Sigmoid colon (tissue), 7 donors: Measurements from ENCODE around the gene PEAK1. TPM values are rescaled to one million over a fixed set of nuclear protein-coding genes. Genes with fewer than 3 reads are reported as not detected.

Experiments used
- DNase-seq: peaks from one replicate; pipeline ENCODE4 v3.0.0-alpha.2; 2019
- H3K27ac ChIP-seq, 4 donors: fragments of 200-600 bp; sonication (generic); one replicate each; pipeline ENCODE4 v1.5.1; 2016 to 2019; ENCODE audit warnings: mild to moderate bottlenecking in 1 of 4
- H3K27me3 ChIP-seq, 3 donors: fragments of 200-600 bp; sonication (generic); one replicate each; pipeline ENCODE4 v1.5.1; 2019; ENCODE audit warnings: mild to moderate bottlenecking in 1 of 3
- H3K36me3 ChIP-seq, 4 donors: fragments of 200-600 bp; sonication (generic); one replicate each; pipeline ENCODE4 v1.5.1; 2016 to 2019
- H3K4me1 ChIP-seq, 4 donors: fragments of 200-600 bp; sonication (generic); one replicate each; pipeline ENCODE4 v1.5.1; 2017 to 2019
- H3K4me3 ChIP-seq, 4 donors: fragments of 200-600 bp; sonication (generic); one replicate each; pipeline ENCODE4 v1.5.1; 2017 to 2019; ENCODE audit warnings: mild to moderate bottlenecking in 2 of 4, moderate library complexity in 1 of 4
- H3K9me3 ChIP-seq, 4 donors: fragments of 200-600 bp in 3 of 4; sonication (generic) in 3 of 4; one replicate each; pipeline versions ENCODE4 v1.5.1 to v1.6.1; 2013 to 2019
- CTCF ChIP-seq, 4 experiments: fragments of 450-650 bp in 3 of 4; fragments of 200-600 bp in 1 of 4; IDR thresholded peaks; one replicate each; pipeline ENCODE4 v1.5.1; 2016 to 2019; ENCODE audit warnings: antibody characterized with exemption in 4 of 4, mild to moderate bottlenecking in 3 of 4, moderate library complexity in 2 of 4
- EP300 ChIP-seq, 4 donors: sonication (generic); formaldehyde crosslinking; IDR thresholded peaks; one replicate each; pipeline ENCODE4 v1.6.1; 2017; ENCODE audit warnings: antibody characterized with exemption in 4 of 4
- POLR2A ChIP-seq, 2 donors: fragments of 450-650 bp; IDR thresholded peaks; one replicate each; pipeline ENCODE4 v1.6.1; 2016; ENCODE audit warnings: antibody characterized with exemption in 2 of 2, mild to moderate bottlenecking in 2 of 2, moderate library complexity in 2 of 2
- POLR2AphosphoS5 ChIP-seq, 4 donors: sonication (generic); formaldehyde crosslinking; IDR thresholded peaks; one replicate each; pipeline ENCODE4 v1.6.1; 2017; ENCODE audit warnings: antibody characterized with exemption in 4 of 4
- WGBS, 2 donors: extraction: QIAGEN DNeasy Blood & Tissue Kit; methylation state at CpG; one replicate each; pipeline ENCODE4 v1.1.7; 2013; 5-methylcytosine and 5-hydroxymethylcytosine counted together
- intact Hi-C: fragments of 100-400 bp; cut with DNase I; formaldehyde crosslinking; loops from one replicate; pipeline ENCODE4 v1.15.1; 2023
- polyA plus RNA-seq, 3 donors: library from polyadenylated mRNA; stranded (reverse); fragments of 200-250 nt; gene quantifications; one replicate each; pipeline ENCODE4 v1.2.3, GENCODE V29; 2013
- total RNA-seq, 4 donors: library from RNA; depleted of rRNA; stranded (reverse); fragments of >200 nt; gene quantifications; one replicate each; pipeline ENCODE4 v1.1.0, GENCODE V29; 2016
- donor health status: healthy with polysubstance abuse.
- donor health status: Bipolar disorder and iron deficiency.
- donor health status: healthy.

Gene PEAK1
- total and polyA plus RNA-seq, 7 donors = 3.5 to 59.8 (median 29.3) TPM

DNA sequence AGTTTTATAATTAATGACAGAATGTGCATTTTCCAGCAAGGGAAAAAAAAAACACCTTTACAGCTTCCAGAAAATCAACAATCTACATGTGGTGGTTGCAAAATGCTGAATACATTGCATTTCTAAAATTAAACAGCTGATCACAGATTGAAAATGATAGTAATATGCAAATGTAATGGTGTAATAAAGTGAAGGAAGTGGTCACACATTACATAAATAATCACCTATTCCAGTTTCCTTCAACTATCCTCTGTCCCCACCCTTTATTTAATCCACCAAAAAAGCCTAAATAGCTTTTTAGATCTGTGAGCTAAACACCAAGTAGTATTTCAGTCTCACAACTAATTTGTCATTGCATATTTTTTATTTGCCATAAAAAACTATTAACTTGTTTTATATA, 110.5 kb downstream of the PEAK1 start:
- Histone ChIP-seq H3K27me3 (no peaks in the 10 kb centered on the region), H3K36me3 (no peaks in the 10 kb centered on the region), H3K9me3 (no peaks in the 10 kb centered on the region), H3K4me3 (no peak overlapping the region), H3K4me1 (peaks cover 0 to 25% (median 7%) of the 10 kb centered on the region in 4 donors), H3K27ac (no peak overlapping the region)
- no peak for DNase-seq
- TF ChIP-seq CTCF (IDR thresholded peaks at IDR 0.05) = no peak
- TF ChIP-seq POLR2AphosphoS5 (IDR thresholded peaks at IDR 0.05) = no peak
- no peak for TF ChIP-seq POLR2A (IDR thresholded peaks at IDR 0.05)
- no peak for TF ChIP-seq EP300 (IDR thresholded peaks at IDR 0.05)
- intact Hi-C loops = no loop called here

- 82 to 87% methylated on average over 2 of the region's 2 CpGs for WGBS, 2 donors
- H3K27ac ChIP-seq = no peak overlapping the region
- TF ChIP-seq CTCF (IDR thresholded peaks at IDR 0.05) (no peak), POLR2A (IDR thresholded peaks at IDR 0.05) (no peak), POLR2AphosphoS5 (IDR thresholded peaks at IDR 0.05) (no peak), EP300 (IDR thresholded peaks at IDR 0.05) (no peak)
- no peak for DNase-seq
- intact Hi-C loops = no loop called here
- no peaks in the 10 kb centered on the region for H3K27me3 ChIP-seq
- H3K4me3 ChIP-seq = no peak overlapping the region
- H3K4me1 ChIP-seq = peaks cover 0 to 25% (median 7%) of the 10 kb centered on the region in 4 donors
- no peaks in the 10 kb centered on the region for H3K9me3 ChIP-seq
- H3K36me3 ChIP-seq = no peaks in the 10 kb centered on the region
These were observed 114.0 kb downstream of the PEAK1 start for GRCh38 chr15:77305953-77306352.

DNA sequence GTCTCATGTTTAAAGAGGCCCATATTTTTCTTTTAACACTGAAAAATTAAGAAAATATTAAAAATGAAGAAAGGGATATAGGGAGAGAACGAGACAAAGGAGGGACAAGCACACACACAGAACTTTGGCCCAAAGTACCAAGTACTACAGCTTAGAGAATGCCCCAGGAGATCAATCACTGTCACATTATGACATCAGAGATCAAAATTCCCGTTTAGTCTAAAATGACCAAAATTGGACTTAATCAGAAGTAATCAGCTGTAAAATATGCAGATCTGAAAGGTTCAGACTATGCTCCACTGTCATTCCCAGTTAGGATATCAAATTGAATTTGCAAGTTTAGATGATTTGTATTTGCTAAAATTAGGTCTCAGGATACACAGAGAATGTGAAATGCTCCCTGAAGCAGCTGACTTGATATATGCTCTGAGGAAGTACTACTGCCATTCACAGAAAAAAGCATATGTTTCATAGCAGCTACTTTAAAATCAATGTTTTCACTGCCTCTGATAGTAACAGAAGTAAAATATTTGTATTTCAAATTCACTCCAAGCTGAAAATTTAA, 123.0 kb downstream of the PEAK1 start:
- TF ChIP-seq POLR2AphosphoS5 (IDR thresholded peaks at IDR 0.05) (no peak), POLR2A (IDR thresholded peaks at IDR 0.05) (no peak), CTCF (IDR thresholded peaks at IDR 0.05) (no peak), EP300 (IDR thresholded peaks at IDR 0.05) (no peak)
- Histone ChIP-seq H3K9me3 (no peaks in the 10 kb centered on the region), H3K27ac (no peak overlapping the region), H3K36me3 (no peaks in the 10 kb centered on the region), H3K4me3 (no peak overlapping the region), H3K27me3 (no peaks in the 10 kb centered on the region), H3K4me1 (peaks cover 0 to 7% (median 2%) of the 10 kb centered on the region in 4 donors)
- no peak for DNase-seq
- intact Hi-C loops = no loop called here
- 83 to 89% methylated on average over 2 of the region's 2 CpGs for WGBS, 2 donors

DNA sequence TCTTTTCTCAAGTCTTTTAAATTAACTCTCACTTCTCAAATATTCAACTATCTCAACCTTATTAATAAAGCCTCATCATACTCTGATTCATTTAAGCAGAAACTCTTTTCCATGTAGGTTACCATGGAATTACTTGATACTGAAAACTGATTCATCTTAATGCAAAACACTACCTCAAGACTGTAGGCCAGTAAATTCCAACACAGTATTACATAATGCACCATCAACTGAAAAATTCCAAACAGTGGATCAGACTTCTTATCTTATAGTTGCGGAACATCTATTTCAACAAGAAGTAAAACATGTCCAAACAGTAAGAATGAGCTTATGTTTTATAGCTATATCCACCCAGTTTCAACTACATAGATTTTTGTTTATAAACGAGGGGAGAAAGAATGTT, 124.5 kb downstream of the PEAK1 start:
- H3K27me3 ChIP-seq = no peaks in the 10 kb centered on the region
- H3K27ac ChIP-seq = no peak overlapping the region
- H3K4me1 ChIP-seq = peaks cover 0 to 7% (median 2%) of the 10 kb centered on the region in 4 donors
- intact Hi-C loops = no loop called here
- no peak for DNase-seq
- no peak overlapping the region for H3K4me3 ChIP-seq
- H3K36me3 ChIP-seq = no peaks in the 10 kb centered on the region
- H3K9me3 ChIP-seq = no peaks in the 10 kb centered on the region
- WGBS, 2 donors = 74 to 78% methylated on average over 2 of the region's 2 CpGs
- TF ChIP-seq POLR2AphosphoS5 (IDR thresholded peaks at IDR 0.05) (no peak), EP300 (IDR thresholded peaks at IDR 0.05) (no peak), CTCF (IDR thresholded peaks at IDR 0.05) (no peak), POLR2A (IDR thresholded peaks at IDR 0.05) (no peak)

DNA sequence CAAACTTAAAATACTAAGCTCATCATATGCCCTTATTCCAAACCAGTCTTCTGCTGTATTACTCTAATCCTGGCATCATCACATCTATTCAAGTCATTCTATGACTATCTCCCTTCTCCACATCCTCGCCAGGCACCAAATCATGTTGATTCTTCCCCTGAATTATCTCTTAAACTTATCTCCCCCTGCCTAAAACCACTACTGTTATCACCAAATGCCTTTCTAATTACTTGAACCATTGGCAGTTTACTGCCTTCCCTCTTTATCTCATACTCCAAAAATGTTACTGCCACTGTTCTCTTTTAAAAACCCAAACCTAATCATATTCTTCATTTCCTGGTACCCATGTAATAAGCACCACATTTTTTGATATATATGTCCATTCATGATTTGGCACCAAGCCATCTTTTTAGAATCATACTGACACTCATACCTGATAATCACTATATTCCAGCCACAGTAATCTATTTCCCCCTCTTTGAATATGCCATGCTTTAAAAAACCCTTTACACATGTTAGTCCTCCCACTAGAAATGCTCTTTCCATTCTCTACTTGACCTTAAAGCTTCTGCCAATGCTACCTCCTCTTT, 126.8 kb downstream of the PEAK1 start:
- intact Hi-C loops = no loop called here
- H3K36me3 ChIP-seq = no peaks in the 10 kb centered on the region
- peaks cover 0 to 7% (median 2%) of the 10 kb centered on the region in 4 donors for H3K4me1 ChIP-seq
- TF ChIP-seq POLR2AphosphoS5 (IDR thresholded peaks at IDR 0.05) (no peak), EP300 (IDR thresholded peaks at IDR 0.05) (no peak), CTCF (IDR thresholded peaks at IDR 0.05) (no peak), POLR2A (IDR thresholded peaks at IDR 0.05) (no peak)
- no peak for DNase-seq
- no peak overlapping the region for H3K27ac ChIP-seq
- H3K9me3 ChIP-seq = no peaks in the 10 kb centered on the region
- 92 to 95% methylated on average over 1 of the region's 1 CpG for WGBS, 2 donors
- H3K27me3 ChIP-seq = no peaks in the 10 kb centered on the region
- no peak overlapping the region for H3K4me3 ChIP-seq
